Measurements from ENCODE around the gene CCDC192.
A peak's percentile ranks its signal among the peaks of the same experiment; 100 is the strongest.

CCDC192 gene

DNA sequence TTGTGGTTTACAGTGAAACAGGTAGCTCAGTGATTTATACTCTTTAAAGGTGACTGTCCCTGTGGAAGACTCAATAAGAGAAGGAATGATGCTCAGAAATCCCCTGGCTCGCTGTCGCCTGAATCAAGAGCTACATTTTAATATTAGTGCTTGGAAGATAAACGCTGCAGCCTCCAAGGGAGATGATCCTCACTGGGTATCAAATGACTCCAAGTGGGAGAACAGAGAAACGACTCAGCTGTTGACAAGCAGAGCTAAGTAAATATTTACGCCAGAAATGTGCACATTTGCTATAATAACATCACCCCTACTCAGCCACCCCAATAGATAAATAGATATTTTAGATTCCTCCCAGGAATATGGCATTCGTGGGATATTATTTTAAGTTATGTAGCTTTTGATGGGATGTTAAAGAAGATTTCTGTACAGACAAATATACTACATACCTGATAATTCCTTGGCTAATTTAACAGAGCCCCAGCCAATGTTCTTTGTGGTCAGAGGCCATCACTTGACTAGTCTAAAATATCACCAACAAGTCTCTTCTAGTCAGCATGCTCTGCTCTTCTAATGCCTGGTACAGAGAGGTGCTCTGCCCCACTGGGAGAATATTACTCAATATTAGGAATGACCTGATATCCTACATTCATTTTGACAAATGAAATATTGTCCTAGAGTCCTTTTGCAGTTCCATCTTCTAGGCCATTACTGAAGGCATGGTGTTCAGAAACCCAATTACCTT is 18.3 kb upstream of the CCDC192 start:
- no peak for DNase-seq (ENCODE audit: low read depth)
- TF ChIP-seq, protein P1, sequence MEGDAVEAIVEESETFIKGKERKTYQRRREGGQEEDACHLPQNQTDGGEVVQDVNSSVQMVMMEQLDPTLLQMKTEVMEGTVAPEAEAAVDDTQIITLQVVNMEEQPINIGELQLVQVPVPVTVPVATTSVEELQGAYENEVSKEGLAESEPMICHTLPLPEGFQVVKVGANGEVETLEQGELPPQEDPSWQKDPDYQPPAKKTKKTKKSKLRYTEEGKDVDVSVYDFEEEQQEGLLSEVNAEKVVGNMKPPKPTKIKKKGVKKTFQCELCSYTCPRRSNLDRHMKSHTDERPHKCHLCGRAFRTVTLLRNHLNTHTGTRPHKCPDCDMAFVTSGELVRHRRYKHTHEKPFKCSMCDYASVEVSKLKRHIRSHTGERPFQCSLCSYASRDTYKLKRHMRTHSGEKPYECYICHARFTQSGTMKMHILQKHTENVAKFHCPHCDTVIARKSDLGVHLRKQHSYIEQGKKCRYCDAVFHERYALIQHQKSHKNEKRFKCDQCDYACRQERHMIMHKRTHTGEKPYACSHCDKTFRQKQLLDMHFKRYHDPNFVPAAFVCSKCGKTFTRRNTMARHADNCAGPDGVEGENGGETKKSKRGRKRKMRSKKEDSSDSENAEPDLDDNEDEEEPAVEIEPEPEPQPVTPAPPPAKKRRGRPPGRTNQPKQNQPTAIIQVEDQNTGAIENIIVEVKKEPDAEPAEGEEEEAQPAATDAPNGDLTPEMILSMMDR (IDR thresholded peaks at IDR 0.05; ENCODE audit: control insufficient read depth, extremely low read depth, insufficient read depth), result no peak

DNA sequence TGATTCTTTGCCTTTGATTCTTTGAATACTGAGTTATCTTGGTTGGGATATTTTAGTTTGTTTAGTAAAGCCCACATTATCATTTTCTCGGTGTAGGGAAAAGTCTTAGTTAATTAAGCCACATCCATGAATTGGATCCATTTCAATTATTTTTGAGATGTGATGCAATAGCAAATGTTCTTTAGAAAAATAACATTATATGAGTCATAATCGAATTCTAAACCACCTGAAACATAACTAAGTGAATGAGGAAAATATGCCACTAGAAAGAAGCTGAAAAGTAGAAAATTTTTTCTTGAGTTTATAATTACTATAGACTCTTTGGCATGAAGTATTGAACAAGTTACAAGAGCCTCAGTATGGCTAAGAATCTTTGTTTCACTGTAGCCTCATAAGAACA is 17.5 kb upstream of the CCDC192 start:
- TF ChIP-seq, protein P1 (IDR thresholded peaks at IDR 0.05; ENCODE audit: control insufficient read depth, extremely low read depth, insufficient read depth), result no peak
- H3K4me3 ChIP-seq (ENCODE audit: low read depth, low read length), result no peak overlapping the region
- no peak for DNase-seq (ENCODE audit: low read depth)

More for the DNA sequence above, 18.3 kb upstream of the CCDC192 start:
- H3K4me3 ChIP-seq (ENCODE audit: low read depth, low read length), result no peak overlapping the region

DNA sequence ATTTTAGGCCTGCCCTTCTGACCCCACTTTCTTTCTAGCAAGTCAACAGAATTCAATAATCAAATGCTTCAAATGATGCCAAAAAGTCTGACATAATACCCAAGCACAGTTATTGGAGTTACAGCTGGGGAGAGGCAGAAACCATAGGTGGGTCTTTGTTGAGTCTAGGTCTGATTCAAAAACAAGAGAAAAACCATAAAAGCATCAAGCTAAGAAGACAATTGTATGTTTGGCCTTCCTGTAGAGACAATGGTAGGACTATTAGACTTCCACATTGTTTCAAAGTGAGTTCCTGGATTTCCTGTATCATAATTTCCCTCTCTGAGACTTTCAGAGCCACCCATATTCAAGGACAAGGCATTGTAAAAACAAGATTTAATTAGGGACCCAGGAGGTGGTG is 16.8 kb upstream of the CCDC192 start:
- H3K4me3 ChIP-seq (ENCODE audit: low read depth, low read length), result no peak overlapping the region
- TF ChIP-seq, protein P1 (IDR thresholded peaks at IDR 0.05; ENCODE audit: control insufficient read depth, extremely low read depth, insufficient read depth), result no peak
- no peak for DNase-seq (ENCODE audit: low read depth)

DNA sequence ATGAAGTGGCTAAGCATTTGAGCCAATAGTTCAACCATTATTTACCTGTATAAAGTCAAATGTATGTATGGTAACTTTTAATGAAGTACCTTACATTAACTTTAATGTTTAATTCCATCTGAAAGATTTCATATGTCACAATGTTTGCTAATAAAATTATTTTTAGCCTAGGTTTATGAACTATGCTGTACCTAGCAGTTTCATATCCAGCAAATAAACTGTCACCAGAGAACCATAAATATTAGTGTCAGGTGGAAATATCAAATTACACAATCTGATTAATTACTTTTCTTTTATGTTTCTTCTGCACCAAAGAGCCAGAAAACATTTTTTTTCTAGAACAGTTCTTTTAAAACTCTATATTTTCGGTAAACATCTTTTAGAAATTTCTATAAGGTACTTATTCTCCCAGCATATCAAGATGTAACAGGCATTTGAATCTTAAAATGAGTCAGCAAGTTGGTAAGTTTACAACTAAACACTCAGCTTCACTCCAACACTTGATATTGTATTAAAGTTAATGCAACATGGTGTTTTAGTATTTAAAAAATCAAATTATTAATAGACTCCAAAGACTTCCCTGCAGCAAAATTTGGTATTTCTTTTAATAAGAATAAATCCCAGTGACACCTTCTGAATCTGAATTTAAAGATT is 8.5 kb upstream of the CCDC192 start:
- no peak overlapping the region for H3K4me3 ChIP-seq (ENCODE audit: low read depth, low read length)
- DNase-seq (ENCODE audit: low read depth), result no peak
- TF ChIP-seq, protein P1 (IDR thresholded peaks at IDR 0.05; ENCODE audit: control insufficient read depth, extremely low read depth, insufficient read depth), result no peak

DNA sequence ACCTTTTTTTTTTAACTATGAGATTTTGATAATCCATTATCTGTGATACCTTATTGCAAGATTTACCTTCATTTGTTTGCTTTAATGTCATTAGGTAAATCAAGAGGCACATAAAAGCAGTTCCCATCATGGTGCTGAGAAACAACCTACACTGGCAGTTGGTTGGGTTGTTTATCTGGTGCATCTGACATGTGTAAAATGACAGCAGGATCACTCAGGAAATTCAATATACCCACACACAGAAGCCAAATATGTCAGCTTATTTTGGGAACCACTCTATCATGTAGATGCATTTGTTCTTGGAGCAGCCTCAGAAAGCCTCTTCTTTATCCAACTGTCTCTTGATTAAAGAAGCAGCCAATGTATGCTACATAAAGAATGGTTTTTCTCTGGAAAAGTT is 7.8 kb upstream of the CCDC192 start:
- TF ChIP-seq, protein P1 (IDR thresholded peaks at IDR 0.05; ENCODE audit: control insufficient read depth, extremely low read depth, insufficient read depth), result no peak
- DNase-seq (ENCODE audit: low read depth), result peak; percentile 66
- no peak overlapping the region for H3K4me3 ChIP-seq (ENCODE audit: low read depth, low read length)

DNA sequence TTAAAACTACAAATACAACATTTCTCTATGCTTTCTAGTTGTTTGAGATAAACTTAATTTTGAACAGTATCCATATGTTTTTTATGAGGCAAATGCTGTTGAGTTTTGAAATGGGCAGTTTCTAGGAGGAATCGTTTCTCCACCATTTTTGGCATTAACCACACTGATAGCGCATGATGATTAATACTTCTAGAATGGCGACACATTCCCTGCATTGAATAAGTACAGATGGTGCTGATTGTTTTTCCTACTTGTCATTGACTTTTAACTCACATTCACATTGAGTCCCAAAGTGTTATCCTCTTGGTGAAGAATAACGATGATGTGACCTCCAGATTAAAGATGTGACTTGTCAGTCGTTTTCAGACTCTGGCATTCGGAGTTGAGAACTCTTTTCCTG is 6.5 kb upstream of the CCDC192 start:
- TF ChIP-seq, protein P1 (IDR thresholded peaks at IDR 0.05; ENCODE audit: control insufficient read depth, extremely low read depth, insufficient read depth), result no peak
- no peak overlapping the region for H3K4me3 ChIP-seq (ENCODE audit: low read depth, low read length)
- DNase-seq (ENCODE audit: low read depth), result no peak
